Superior temporal gyrus (tissue), 1 donor: ENCODE data around the gene RPL27A.
"Not testable (repeated sequence)": the region's sequence is repeated elsewhere in the genome, so short reads cannot be mapped to it uniquely, and the experiment has no call there.

Experiments
- DNase-seq: peaks from one replicate; pipeline ENCODE4 v3.0.0-alpha.2; 2016; ENCODE audit errors: extremely low spot score

RPL27A gene

DNA sequence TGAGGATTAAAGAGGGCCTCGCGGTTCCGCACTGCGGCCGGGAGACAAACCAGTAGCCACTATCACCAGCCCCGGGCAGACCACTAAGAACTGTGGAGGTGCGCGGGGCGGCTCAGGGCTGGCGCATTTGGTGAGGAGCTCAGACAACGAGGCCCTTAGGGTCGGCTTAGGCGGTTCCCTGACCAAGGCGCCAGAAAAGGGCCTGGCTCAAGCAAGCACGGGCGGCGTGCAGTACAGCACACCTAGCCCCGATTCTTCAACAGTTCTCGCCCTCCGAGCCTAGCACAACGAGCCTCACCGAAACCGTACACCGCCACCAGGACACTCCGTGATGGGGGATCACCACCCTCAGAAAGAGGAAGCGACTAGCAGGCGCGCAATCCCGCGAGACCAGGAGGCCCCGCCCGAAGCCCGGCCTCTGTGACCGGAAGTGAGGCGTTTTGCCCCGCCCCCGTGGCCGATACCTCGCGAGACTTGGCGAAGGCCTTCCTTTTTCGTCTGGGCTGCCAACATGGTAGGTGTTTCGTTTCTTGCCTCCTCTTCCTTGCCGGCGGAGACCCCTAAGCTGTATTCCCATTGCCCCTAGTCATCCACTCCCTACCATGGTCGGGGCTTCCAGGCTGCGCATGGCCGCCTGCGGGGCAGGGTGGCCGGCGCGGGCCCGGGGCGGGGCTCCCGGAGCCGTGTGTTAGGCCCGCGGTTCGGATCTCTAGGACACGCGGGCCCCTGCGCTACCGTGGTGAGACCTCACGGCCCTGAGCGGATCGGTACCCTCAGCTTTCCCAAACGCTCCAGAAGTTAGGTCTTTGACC, at the start of gene RPL27A, which contains the start of gene TRIM66:
TSS of gene RPL27A (plus strand) at position 490 of the 812 bp plus-strand sequence. CDS start at position 512, 22 bp downstream.
TSS of gene TRIM66 (minus strand) at position 363 of the 812 bp plus-strand sequence. CDS start 10,391 bp downstream, outside the sequence.
- peak; percentile 98 for DNase-seq

DNA sequence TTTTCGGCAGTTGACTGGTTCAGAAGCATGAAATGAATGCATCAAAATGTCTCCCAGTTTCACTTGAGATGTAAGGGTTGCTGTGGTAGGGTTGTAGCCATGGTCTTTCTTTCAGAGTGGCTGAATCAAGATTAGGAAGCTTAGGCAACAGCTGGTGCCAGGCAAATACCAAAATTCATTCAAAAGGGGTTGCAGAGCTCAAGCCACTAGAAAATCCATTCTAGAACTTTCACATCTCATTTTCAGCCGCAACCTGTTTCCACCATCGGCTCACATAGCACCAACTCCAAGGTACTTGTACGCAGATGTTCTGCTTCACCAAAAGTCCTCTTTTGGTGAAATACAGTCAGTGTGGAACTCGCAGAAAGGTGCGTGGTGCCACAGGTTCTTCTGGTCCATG, 48.1 kb upstream of the RPL27A start:
- DNase-seq, result no peak

DNA sequence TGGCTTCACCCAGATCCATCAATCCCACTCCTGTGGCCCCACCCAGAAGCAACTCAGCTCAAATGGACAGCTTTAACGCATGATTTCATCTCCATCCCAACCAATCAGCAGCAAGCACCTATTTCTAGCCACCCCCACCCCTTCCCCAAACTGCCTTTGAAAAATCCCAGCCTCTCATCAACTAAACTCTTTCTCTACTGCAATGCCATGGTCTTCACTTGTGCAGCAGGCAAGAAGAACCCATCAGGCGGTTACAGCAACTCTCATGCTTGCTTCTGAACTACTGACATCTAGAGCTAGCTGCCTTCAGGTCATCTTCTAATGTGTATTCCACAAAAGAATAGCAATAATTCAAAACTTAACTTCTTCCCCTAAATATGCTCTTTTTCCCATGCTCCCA, 46.5 kb upstream of the RPL27A start:
- DNase-seq, result no peak

DNA sequence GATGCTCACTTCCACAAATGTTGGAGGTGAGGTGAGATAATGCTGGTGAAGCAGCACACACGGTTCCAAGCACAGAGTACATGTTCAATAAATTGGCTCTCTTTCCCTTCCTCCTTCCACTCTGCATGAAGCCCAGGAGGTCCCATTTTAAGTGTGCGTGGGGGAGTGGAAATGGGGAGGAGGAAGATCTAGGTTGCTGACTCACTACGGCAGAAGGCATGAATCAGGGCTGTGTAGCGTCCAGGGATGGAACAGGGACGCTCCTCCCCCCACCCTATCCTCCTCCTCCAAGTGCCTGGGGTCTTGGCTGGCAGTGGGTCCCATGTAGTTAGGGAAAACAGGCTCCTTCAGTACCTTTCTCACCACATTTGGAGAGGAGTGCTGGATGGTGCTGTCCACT, 44.3 kb upstream of the RPL27A start:
- DNase-seq, result no peak

DNA sequence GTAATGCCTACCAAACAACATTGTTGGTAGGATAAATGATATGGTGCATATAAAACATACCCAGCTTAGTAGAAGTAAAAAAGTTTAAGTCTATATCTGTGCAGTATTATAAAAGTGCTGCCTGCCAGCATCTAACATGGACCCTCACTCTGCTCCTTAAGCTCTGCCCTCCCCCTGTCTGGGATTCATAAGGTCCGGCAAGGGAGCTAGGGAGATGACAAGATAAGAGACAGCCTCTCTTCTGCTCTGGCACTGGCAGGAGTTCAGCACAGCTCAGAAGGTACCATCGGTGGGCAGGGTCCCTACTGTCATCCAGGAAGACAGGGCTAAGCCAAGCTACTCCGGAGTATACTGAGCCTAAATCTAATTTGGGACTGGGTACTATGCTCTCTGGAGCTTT, 42.9 kb upstream of the RPL27A start:
- DNase-seq, result no peak

DNA sequence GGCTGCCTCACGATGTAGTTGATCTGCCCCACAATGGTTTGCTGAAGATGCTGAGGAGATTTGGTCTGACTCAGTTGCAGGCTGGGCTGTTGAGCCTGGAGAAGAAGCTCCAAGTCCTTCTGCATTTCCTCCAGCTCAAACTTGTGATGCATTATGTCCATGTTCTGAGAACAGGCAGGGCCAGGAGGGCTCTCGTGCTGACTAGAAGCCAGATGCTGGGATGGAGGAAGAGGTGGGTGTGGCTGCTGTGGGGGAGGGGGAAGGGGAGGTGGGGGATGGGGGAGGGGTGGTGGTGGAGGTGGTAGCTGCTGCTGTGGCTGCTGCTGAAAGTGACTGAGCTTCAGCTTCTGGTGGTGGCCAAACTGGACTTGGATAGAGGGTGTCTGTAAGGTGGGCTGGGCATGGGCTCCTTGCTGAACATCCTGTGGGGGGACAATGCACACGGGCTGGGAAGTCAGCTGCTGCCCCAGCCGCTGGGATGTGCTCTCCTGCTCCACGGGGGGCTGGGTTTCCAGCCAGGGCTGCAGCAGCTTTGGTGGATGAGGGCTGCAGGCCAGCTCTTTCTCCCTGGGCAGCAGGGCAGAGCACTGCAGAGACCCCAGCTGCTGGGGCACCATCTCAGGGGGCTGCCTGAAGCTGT, 42.2 kb upstream of the RPL27A start:
- DNase-seq, result no peak

- no peak for DNase-seq
Observed at GRCh38 chr11:8641332-8641731, 41.3 kb upstream of the RPL27A start.

DNA sequence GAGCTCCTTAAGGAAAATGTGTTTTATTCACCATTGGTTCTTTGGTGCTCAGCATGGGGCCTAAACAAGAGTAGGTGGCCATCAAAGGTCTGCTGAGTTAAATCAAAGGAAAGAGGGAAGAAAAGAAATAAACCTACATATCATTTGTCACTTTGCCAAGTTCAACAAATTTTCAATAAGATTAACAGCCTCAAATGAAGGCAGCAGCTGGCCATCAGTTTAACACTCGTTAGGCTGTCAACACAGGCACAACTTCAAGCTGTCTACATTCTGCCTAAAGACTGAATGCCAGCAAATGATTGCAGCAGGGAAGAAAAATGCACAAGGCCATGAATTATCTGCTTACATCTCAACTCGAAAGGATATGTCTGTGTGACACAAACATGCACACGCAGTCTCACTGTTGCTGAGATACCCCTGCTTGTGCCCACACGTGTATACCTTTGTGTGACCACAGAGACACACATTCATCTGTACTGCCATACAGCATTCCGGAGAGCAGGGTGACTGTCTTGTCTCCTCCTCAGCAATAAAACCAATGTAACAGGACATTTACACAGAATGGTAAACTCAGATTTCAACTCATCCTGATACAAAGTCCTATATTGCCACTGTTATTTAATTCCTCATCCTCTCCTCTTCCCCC, 40.3 kb upstream of the RPL27A start:
- no peak for DNase-seq

DNA sequence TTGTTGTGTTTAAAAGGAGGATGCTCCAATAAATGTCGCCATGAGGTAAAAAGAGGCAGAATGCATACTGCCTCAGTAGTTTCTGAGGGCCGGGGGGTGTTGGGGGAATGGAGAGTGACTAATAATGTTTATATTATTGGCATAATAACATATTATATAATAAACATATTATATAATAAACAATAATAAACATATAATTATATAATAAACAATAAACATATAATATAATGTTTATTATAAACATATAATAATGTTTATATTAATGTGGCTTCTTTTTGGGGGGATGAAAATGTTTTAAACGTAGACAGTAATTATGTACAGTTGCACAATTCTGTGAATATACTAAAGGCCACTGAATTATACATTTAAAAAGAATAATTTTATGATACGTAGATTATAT, 35.7 kb upstream of the RPL27A start:
- DNase-seq, result no peak

DNA sequence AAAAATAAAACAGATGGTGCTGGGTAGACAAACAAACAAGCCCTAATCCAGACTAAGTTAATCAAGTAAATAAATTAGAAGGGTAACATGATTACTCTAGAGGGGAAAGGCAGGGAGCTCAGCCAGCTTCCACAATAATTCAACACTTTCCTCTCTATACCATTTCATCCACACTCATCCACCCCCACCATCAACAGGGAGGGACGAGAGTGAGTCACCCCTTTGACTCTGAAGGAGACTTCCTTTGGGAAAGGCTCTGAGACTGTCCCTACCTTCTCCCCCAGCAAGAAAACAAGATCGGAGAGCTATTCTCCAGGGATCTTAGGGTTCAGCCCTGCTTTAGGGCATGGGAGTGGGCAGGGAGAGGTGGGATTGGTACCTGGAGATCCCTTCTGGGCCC, 33.2 kb upstream of the RPL27A start:
- DNase-seq, result no peak

- DNase-seq, result no peak
Observed at GRCh38 chr11:8650401-8650990, 32.1 kb upstream of the RPL27A start.

DNA sequence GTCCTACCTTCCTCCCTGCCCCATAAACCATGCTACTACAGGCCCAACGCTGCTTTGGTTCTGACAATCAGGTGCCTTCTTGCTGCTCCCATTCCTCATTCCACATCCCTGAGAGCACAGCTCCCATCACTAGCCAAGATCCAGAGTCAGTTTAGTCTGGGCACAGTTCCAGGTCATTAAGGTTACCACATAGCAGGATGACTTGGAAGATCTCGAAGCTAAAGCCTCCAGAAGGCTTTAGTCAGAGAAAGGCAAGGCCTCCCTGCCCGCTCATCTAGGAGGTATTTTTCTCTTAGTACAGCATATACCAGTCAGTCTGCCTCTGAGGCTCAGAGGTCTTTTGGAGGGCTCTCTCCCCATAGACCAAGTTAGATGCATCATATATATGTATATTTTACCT, 30.5 kb upstream of the RPL27A start:
- DNase-seq, result no peak

GRCh38 chr11:8654503-8654902, 28.1 kb upstream of the RPL27A start:
- DNase-seq, result no peak

- DNase-seq, result no peak
Observed at GRCh38 chr11:8656291-8656690, 26.3 kb upstream of the RPL27A start.

GRCh38 chr11:8658321-8659057, 24.1 kb upstream of the RPL27A start:
- DNase-seq, result peak; percentile 35

- no peak for DNase-seq
Observed at GRCh38 chr11:8661001-8661795, 21.4 kb upstream of the RPL27A start.

- no peak for DNase-seq
Observed at GRCh38 chr11:8665222-8665621, 17.4 kb upstream of the RPL27A start.

DNA sequence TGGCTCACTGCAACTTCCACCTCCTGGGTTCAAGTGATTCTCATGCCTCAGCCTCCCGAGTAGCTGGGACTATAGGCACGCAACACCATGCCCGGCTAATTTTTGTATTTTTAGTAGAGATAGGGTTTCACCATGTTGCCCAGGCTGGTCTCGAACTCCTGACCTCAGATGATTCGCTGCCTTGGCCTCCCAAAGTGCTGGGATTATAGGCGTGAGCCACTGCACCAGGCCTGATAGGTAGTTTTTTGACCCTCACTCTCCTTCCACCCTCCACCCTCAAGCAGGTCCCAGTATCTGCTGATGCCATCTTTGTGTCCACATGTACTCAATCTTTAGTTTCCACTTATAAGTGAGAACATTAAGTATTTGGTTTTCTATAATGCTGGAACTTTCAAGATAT, 12.5 kb upstream of the RPL27A start:
- DNase-seq, result not testable (repeated sequence)

GRCh38 chr11:8671193-8671612, 11.4 kb upstream of the RPL27A start:
- DNase-seq, result peak; percentile 81

GRCh38 chr11:8671651-8672062, 10.9 kb upstream of the RPL27A start:
- DNase-seq, result no peak

DNA sequence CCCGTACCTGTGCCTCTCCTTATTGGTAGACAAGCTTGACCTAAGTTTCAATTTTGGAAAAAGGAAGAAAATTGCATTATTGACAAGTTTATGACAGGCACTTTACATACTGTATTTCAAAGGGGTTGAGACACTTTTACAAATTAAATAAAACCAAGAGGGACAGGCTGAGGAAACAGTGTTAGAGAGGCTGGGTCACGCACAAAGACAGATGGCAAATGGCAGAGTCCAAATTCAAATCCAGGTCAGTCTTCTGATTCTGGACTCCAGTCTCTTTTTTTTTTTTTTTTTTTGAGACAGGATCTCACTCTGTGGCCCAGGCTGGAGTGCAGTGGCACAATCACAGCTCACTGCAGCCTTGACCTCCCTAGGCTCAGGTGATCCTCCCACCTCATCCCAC, 10.2 kb upstream of the RPL27A start:
- DNase-seq, result no peak
